IMR-90 (cell line): Measurements from ENCODE around the gene NDUFA7. TPM values are rescaled to one million over a fixed set of nuclear protein-coding genes. Genes with fewer than 3 reads are reported as not detected.

Experiments
- ATAC-seq: fragments of 200-7000 bp; cut with Tn5 transposase; 2 replicates; pipeline ENCODE4 v1.9.1; 2020; ENCODE audit warnings: low read depth, mild to moderate bottlenecking, moderate library complexity
- BruUV-seq: library from RNA; stranded (reverse); fragments of 400-500 nt; replicated peaks from 2 replicates; lab custom pipeline; 2021; lab: Mats Ljungman, UMichigan
- CTCF ChIA-PET: fragments of 300-600 bp; formaldehyde crosslinking; extraction: SDS; loops from one replicate; lab custom pipeline; 2021; ENCODE audit warnings: antibody characterized with exemption; lab: Yijun Ruan, JAX
- POLR2A ChIA-PET: fragments of 300-600 bp; sonication (Branson Sonifier 250); formaldehyde crosslinking; loops from one replicate; lab custom pipeline; 2022; ENCODE audit warnings: antibody characterized with exemption; ENCODE audit not compliant: unreplicated experiment; lab: Charles Lee
- DNase-seq: peaks from one replicate; pipeline ENCODE4 v3.0.0; 2013
- H2AFZ ChIP-seq: replicated peaks from 2 replicates; pipeline ENCODE3; 2013; ENCODE audit warnings: low read length, mild to moderate bottlenecking; ENCODE audit not compliant: poor library complexity
- H2AK5ac ChIP-seq: 2 replicates; pipeline ENCODE4 v1.6.1; 2013; ENCODE audit warnings: low read depth, low read length, inconsistent platforms
- H2AK9ac ChIP-seq: replicated peaks from 2 replicates; pipeline ENCODE3; 2013; ENCODE audit warnings: mild to moderate bottlenecking, low read depth, low read length, moderate library complexity; ENCODE audit not compliant: poor library complexity
- H2BK120ac ChIP-seq: 2 replicates; pipeline ENCODE4 v1.6.1; 2013; ENCODE audit warnings: low read depth, low read length, inconsistent platforms
- H2BK15ac ChIP-seq: 3 replicates; pipeline ENCODE4 v1.6.1; 2013; ENCODE audit warnings: low read depth, low read length, inconsistent platforms
- H2BK20ac ChIP-seq: 2 replicates; pipeline ENCODE4 v1.6.1; 2013; ENCODE audit warnings: low read depth, mild to moderate bottlenecking, inconsistent platforms, low read length, moderate library complexity
- H2BK5ac ChIP-seq: 2 replicates; pipeline ENCODE4 v1.6.1; 2013; ENCODE audit warnings: mild to moderate bottlenecking, low read depth, low read length, inconsistent platforms; ENCODE audit not compliant: poor library complexity, severe bottlenecking
- H3K14ac ChIP-seq: replicated peaks from 2 replicates; pipeline ENCODE4 v1.6.1; 2013; ENCODE audit warnings: low read depth, low read length, inconsistent platforms
- H3K18ac ChIP-seq: 2 replicates; pipeline ENCODE4 v1.6.1; 2013; ENCODE audit warnings: low read depth, low read length, control low read depth
- H3K23ac ChIP-seq: 2 replicates; pipeline ENCODE4 v1.6.1; 2013; ENCODE audit warnings: low read depth, low read length, inconsistent platforms
- H3K27ac ChIP-seq: 2 replicates; pipeline ENCODE4 v1.5.1; 2013; ENCODE audit warnings: mild to moderate bottlenecking, control low read depth, low read length; ENCODE audit not compliant: insufficient read depth
- H3K27me3 ChIP-seq: 2 replicates; pipeline ENCODE4 v1.6.1; 2013; ENCODE audit warnings: low read length; ENCODE audit not compliant: control insufficient read depth, insufficient read depth
- H3K36me3 ChIP-seq: 2 replicates; pipeline ENCODE4 v1.6.1; 2013; ENCODE audit warnings: low read length, mixed read lengths; ENCODE audit not compliant: control insufficient read depth, insufficient read depth
- H3K4ac ChIP-seq: 2 replicates; pipeline ENCODE4 v1.6.1; 2013; ENCODE audit warnings: low read depth, low read length, inconsistent platforms
- H3K4me1 ChIP-seq: 2 replicates; pipeline ENCODE4 v1.6.1; 2013; ENCODE audit warnings: low read length, mixed read lengths; ENCODE audit not compliant: control insufficient read depth, insufficient read depth
- H3K4me2 ChIP-seq: 2 replicates; pipeline ENCODE4 v1.6.1; 2013; ENCODE audit warnings: low read depth, mild to moderate bottlenecking, control low read depth, low read length, moderate library complexity
- H3K4me3 ChIP-seq: 2 replicates; pipeline ENCODE4 v1.5.1; 2013; ENCODE audit warnings: low read depth, mild to moderate bottlenecking, control low read depth, low read length, moderate library complexity; ENCODE audit not compliant: insufficient read depth
- H3K56ac ChIP-seq: 2 replicates; pipeline ENCODE4 v1.6.1; 2013; ENCODE audit warnings: low read length, inconsistent platforms; ENCODE audit not compliant: insufficient read depth; ENCODE audit errors: extremely low read depth
- H3K79me1 ChIP-seq, 2 experiments: 2 replicates each; pipeline ENCODE4 v1.6.1; 2013; ENCODE audit warnings: low read length in 2 of 2, inconsistent platforms in 1 of 2, low read depth in 1 of 2
- H3K9ac ChIP-seq: 2 replicates; pipeline ENCODE4 v1.6.1; 2013; ENCODE audit warnings: low read depth, low read length, control low read depth
- H3K9me1 ChIP-seq: 2 replicates; pipeline ENCODE4 v1.6.1; 2013; ENCODE audit warnings: low read length, inconsistent platforms; ENCODE audit not compliant: insufficient read depth
- H3K9me3 ChIP-seq: 2 replicates; pipeline ENCODE4 v1.6.1; 2013; ENCODE audit warnings: low read length; ENCODE audit not compliant: control insufficient read depth, insufficient read depth
- H4K20me1 ChIP-seq: 2 replicates; pipeline ENCODE4 v1.6.1; 2013; ENCODE audit warnings: low read length, inconsistent platforms; ENCODE audit not compliant: insufficient read depth
- H4K5ac ChIP-seq: 2 replicates; pipeline ENCODE4 v1.6.1; 2013; ENCODE audit warnings: mild to moderate bottlenecking, low read depth, low read length, control low read depth
- H4K8ac ChIP-seq, 2 experiments: 2 replicates each; pipeline ENCODE4 v1.6.1; 2013; ENCODE audit warnings: low read depth in 2 of 2, low read length in 2 of 2, control low read depth in 1 of 2, inconsistent platforms in 1 of 2
- H4K91ac ChIP-seq: 2 replicates; pipeline ENCODE4 v1.6.1; 2013; ENCODE audit warnings: low read depth, low read length, inconsistent platforms; ENCODE audit not compliant: insufficient read depth
- BHLHE40 ChIP-seq: fragments of 150-350 bp; IDR thresholded peaks from 2 replicates; pipeline ENCODE4 v1.6.1; 2016; ENCODE audit warnings: mild to moderate bottlenecking, low read depth, low read length
- NFE2L2 ChIP-seq: fragments of 150-350 bp; IDR thresholded peaks from 2 replicates; pipeline ENCODE4 v1.6.1; 2016; ENCODE audit warnings: low read depth, mild to moderate bottlenecking, low read length
- POLR2A ChIP-seq: IDR thresholded peaks from 2 replicates; pipeline ENCODE4 v1.6.1; 2012; ENCODE audit warnings: mild to moderate bottlenecking, low read depth, low read length
- WGBS, 2 experiments: methylation state at CpG; one replicate each; pipeline versions ENCODE4 v1.1.5 to v1.1.7; 2013; ENCODE audit warnings: missing lambda C conversion rate in 2 of 2; ENCODE audit not compliant: insufficient read length in 1 of 2; ENCODE audit errors: extremely low coverage in 2 of 2; 5-methylcytosine and 5-hydroxymethylcytosine counted together
- dilution Hi-C: fragments of 300-500 bp; cut with HindIII; formaldehyde crosslinking; loops from one replicate; pipeline ENCODE4 v1.14.3; 2018; ENCODE audit warnings: low sequenced_read_pairs; ENCODE audit not compliant: unreplicated experiment
- in situ Hi-C: fragments of 300-500 bp; cut with MboI; formaldehyde crosslinking; loops from 3 replicates; pipeline ENCODE4 v1.14.3; 2019; ENCODE audit warnings: low sequenced_read_pairs, inconsistent platforms, mixed read lengths
- intact Hi-C: fragments of 100-400 bp; cut with micrococcal nuclease; formaldehyde crosslinking; loops from 2 replicates; pipeline ENCODE4 v1.10.0; 2022
- polyA plus RNA-seq, 3 experiments: library from polyadenylated mRNA; depleted of rRNA; stranded (reverse); fragments of >200 nt; gene quantifications; 2 replicates each; pipeline ENCODE4 v1.2.3, GENCODE V29; 2012; ENCODE audit warnings: low replicate concordance in 1 of 3
- total RNA-seq: library from RNA; depleted of rRNA; stranded (reverse); fragments of >200 nt; gene quantifications from 2 replicates; pipeline ENCODE4 v1.2.3, GENCODE V29; 2012

The NDUFA7 gene
- total and polyA plus RNA-seq, 2 of the 4 experiments (the other 2 are of a cell fraction) = 20.6 to 50.7 TPM

DNA sequence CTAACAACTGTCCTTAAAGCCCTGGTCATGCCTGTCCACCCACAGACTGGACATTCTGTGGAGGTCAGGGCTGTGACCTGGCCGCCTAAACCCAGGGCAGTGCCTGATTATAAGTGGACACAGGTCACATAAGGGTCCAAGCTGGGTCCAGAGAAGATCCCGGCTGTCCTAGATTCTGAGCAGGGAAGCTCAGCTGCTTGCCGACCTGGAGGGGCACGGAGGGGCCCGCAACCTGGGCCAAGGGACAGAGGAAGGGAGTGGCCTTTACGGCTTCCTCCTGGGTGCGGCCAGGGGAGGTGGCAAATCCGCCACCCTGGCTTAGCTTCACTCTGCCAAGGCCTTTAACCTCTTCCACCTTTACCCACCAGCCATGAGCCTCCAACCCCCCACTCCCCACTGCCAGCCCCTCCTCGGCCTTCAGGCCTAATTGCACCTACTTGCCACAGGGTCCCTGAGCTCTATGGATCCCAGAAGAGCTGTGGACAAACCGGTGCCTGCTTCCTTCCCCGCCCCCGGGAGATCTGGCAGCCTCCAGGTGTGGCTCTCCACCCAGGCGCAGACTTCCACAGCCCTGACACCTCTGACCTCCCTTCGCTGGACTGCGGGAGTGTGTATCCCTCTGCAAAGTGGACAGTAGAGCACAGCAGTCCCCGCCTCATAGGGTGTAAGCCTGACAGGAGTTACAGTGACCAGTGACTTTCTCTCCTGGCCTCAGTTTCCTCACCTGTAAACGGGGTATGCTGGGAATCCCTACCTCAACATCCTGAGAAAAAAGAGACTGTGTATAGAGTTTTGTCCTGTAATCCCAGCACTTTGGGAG, 14.7 kb downstream of the NDUFA7 start (continued):
- no peak for TF ChIP-seq POLR2A

DNA sequence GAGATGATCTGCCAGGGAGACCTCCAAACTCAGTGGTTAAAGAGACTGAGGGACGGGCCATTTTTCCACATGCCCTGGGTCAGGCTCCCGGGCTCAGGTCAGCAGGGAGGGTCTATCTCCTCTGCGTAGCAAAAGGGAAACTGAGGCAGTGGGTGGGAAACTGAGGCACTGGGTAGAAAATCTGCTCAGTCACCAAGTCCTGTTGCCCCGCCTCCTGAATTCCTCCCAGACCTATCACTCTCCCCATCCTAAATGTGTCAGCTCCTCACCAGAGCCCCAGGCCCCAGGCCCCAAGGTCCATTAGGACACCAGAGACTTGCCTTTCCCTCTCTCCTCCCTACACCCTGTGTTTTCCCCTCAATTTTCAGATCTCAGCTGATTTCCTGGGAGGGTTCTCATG, 15.4 kb downstream of the NDUFA7 start:
- TF ChIP-seq BHLHE40 (no peak), NFE2L2 (no peak)
- Histone ChIP-seq H3K14ac (no peak overlapping the region), H3K79me1 (peaks cover 6 to 22% of the 10 kb centered on the region in 2 experiments; a peak in 3 of 4 replicates), H4K20me1 (no peaks in the 10 kb centered on the region), H3K4me1 (peaks cover 6% of the 10 kb centered on the region), H3K4me2 (no peak overlapping the region), H4K5ac (no peak overlapping the region), H4K8ac (no peak overlapping the region), H3K18ac (no peak overlapping the region), H3K27ac (no peak overlapping the region), H3K9me1 (peaks cover 3% of the 10 kb centered on the region), H3K23ac (no peak overlapping the region), H4K91ac (no peak overlapping the region), H2AK5ac (no peak overlapping the region), H3K27me3 (no peaks in the 10 kb centered on the region), H3K9me3 (no peaks in the 10 kb centered on the region), H3K56ac (no peak overlapping the region), H3K9ac (no peak overlapping the region), H2BK15ac (no peak overlapping the region), H2BK120ac (no peak overlapping the region), H2BK20ac (no peak overlapping the region), H2BK5ac (no peak overlapping the region), H3K4me3 (no peak overlapping the region), H3K36me3 (peaks cover 6% of the 10 kb centered on the region), H2AK9ac (peak overlapping the region; percentile 42), H2AFZ (no peak overlapping the region), H3K4ac (no peak overlapping the region)
- no peak for DNase-seq
- in situ Hi-C loops = no loop called here
- ATAC-seq = no peak
- WGBS, 2 experiments = no CpG with 5 or more reads among the region's 4 CpGs
- CTCF ChIA-PET = no interaction called here
- intact Hi-C loops = no loop called here
- POLR2A ChIA-PET = no interaction called here
- dilution Hi-C loops = no loop called here
- no TSS peak for BruUV-seq
